H9 (cell line): ENCODE measurements around the gene LDLRAD4. TPM values are rescaled to one million over a fixed set of nuclear protein-coding genes. Genes with fewer than 3 reads are reported as not detected.

Source experiments
- DNase-seq: peaks from one replicate; pipeline ENCODE4 v3.0.0-alpha.2; 2017
- H2AFZ ChIP-seq: one replicate; pipeline ENCODE4 v1.6.1; 2013; ENCODE audit warnings: mild to moderate bottlenecking, low read length, control low read depth, moderate library complexity
- H2AK5ac ChIP-seq: 2 replicates; pipeline ENCODE4 v1.6.1; 2013; ENCODE audit warnings: low read length, control low read depth, mixed read lengths; ENCODE audit not compliant: insufficient read length
- H2BK120ac ChIP-seq: one replicate; pipeline ENCODE4 v1.6.1; 2013; ENCODE audit warnings: low read depth, mild to moderate bottlenecking, low read length, control low read depth, inconsistent platforms; ENCODE audit not compliant: poor library complexity, severe bottlenecking
- H2BK12ac ChIP-seq: 2 replicates; pipeline ENCODE4 v1.6.1; 2013; ENCODE audit warnings: low read length, control low read depth, mixed read lengths, low read depth; ENCODE audit not compliant: insufficient read length
- H2BK15ac ChIP-seq: 2 replicates; pipeline ENCODE4 v1.6.1; 2013; ENCODE audit warnings: low read depth, low read length, control low read depth
- H2BK20ac ChIP-seq: one replicate; pipeline ENCODE4 v1.6.1; 2013; ENCODE audit warnings: low read depth, mild to moderate bottlenecking, low read length, control low read depth, inconsistent platforms; ENCODE audit not compliant: poor library complexity, severe bottlenecking
- H2BK5ac ChIP-seq: 2 replicates; pipeline ENCODE4 v1.6.1; 2013; ENCODE audit warnings: low read length, control low read depth, mixed read lengths; ENCODE audit not compliant: insufficient read length
- H3K14ac ChIP-seq: 2 replicates; pipeline ENCODE4 v1.6.1; 2013; ENCODE audit warnings: low read length, control low read depth; ENCODE audit not compliant: insufficient read depth
- H3K18ac ChIP-seq: 2 replicates; pipeline ENCODE4 v1.6.1; 2013; ENCODE audit warnings: low read depth, mild to moderate bottlenecking, mixed read lengths, low read length, control low read depth; ENCODE audit not compliant: insufficient read length
- H3K23ac ChIP-seq: 2 replicates; pipeline ENCODE4 v1.6.1; 2013; ENCODE audit warnings: low read length, control low read depth, mixed read lengths, low read depth; ENCODE audit not compliant: insufficient read length
- H3K23me2 ChIP-seq: 2 replicates; pipeline ENCODE4 v1.6.1; 2013; ENCODE audit warnings: low read depth, mild to moderate bottlenecking, mixed read lengths, low read length, control low read depth; ENCODE audit not compliant: insufficient read length, poor library complexity, severe bottlenecking
- H3K27ac ChIP-seq: 2 replicates; pipeline ENCODE4 v1.5.1; 2013; ENCODE audit warnings: low read length, control low read depth, mixed read lengths, low read depth; ENCODE audit not compliant: insufficient read length
- H3K27me3 ChIP-seq: 2 replicates; pipeline ENCODE4 v1.6.1; 2013; ENCODE audit warnings: low read length, control low read depth, inconsistent platforms; ENCODE audit not compliant: insufficient read depth
- H3K4ac ChIP-seq: 2 replicates; pipeline ENCODE4 v1.6.1; 2013; ENCODE audit warnings: low read depth, mild to moderate bottlenecking, control low read depth, inconsistent platforms, low read length, moderate library complexity
- H3K4me1 ChIP-seq: 2 replicates; pipeline ENCODE4 v1.6.1; 2013; ENCODE audit warnings: low read length, control low read depth, inconsistent platforms; ENCODE audit not compliant: insufficient read depth
- H3K4me2 ChIP-seq: 2 replicates; pipeline ENCODE4 v1.6.1; 2013; ENCODE audit warnings: low read length, control low read depth, mixed read lengths; ENCODE audit not compliant: insufficient read length, insufficient read depth
- H3K56ac ChIP-seq: 2 replicates; pipeline ENCODE4 v1.6.1; 2013; ENCODE audit warnings: low read depth, mild to moderate bottlenecking, mixed read lengths, low read length, control low read depth; ENCODE audit not compliant: insufficient read length
- H3K79me1 ChIP-seq: 2 replicates; pipeline ENCODE4 v1.6.1; 2013; ENCODE audit warnings: low read depth, mild to moderate bottlenecking, moderate library complexity, low read length, control low read depth, inconsistent platforms; ENCODE audit not compliant: insufficient read depth, poor library complexity, severe bottlenecking
- H3K79me2 ChIP-seq: 2 replicates; pipeline ENCODE4 v1.6.1; 2013; ENCODE audit warnings: low read length, control low read depth, inconsistent platforms; ENCODE audit not compliant: insufficient read depth
- H3K9ac ChIP-seq: 2 replicates; pipeline ENCODE4 v1.6.1; 2013; ENCODE audit warnings: low read length, control low read depth, mixed read lengths; ENCODE audit not compliant: insufficient read length; ENCODE audit errors: extremely low read depth
- H3K9me3 ChIP-seq: one replicate; pipeline ENCODE4 v1.6.1; 2013; ENCODE audit warnings: low read depth, low read length, inconsistent platforms; ENCODE audit not compliant: control insufficient read depth
- H3T11ph ChIP-seq: one replicate; pipeline ENCODE4 v1.6.1; 2013; ENCODE audit warnings: mild to moderate bottlenecking, low read length, control low read depth, inconsistent platforms
- H4K20me1 ChIP-seq: one replicate; pipeline ENCODE4 v1.6.1; 2013; ENCODE audit not compliant: control insufficient read depth, insufficient read length, insufficient read depth
- H4K5ac ChIP-seq: 2 replicates; pipeline ENCODE4 v1.6.1; 2013; ENCODE audit warnings: low read depth, mild to moderate bottlenecking, mixed read lengths, low read length, control low read depth; ENCODE audit not compliant: insufficient read length
- H4K8ac ChIP-seq: replicated peaks from 2 replicates; pipeline ENCODE4 v1.6.1; 2013; ENCODE audit warnings: low read length, control low read depth, mixed read lengths, low read depth; ENCODE audit not compliant: insufficient read length
- H4K91ac ChIP-seq: 2 replicates; pipeline ENCODE4 v1.6.1; 2013; ENCODE audit warnings: low read depth, mild to moderate bottlenecking, moderate library complexity, mixed read lengths, low read length, control low read depth; ENCODE audit not compliant: insufficient read length
- H3K27ac Mint-ChIP-seq, 3 experiments: 2 replicates in 2 of 3; 3 replicates in 1 of 3; pipeline ENCODE4 v1.8.0; 2020 to 2021; ENCODE audit warnings: mixed read lengths in 3 of 3, mild to moderate bottlenecking in 1 of 3, moderate library complexity in 1 of 3
- H3K27me3 Mint-ChIP-seq: 2 replicates; pipeline ENCODE4 v1.8.0; 2021; ENCODE audit warnings: low read depth, mild to moderate bottlenecking, moderate library complexity, mixed read lengths
- H3K36me3 Mint-ChIP-seq, 3 experiments: 2 replicates in 2 of 3; 3 replicates in 1 of 3; pipeline ENCODE4 v1.8.0; 2020 to 2021; ENCODE audit warnings: low read depth in 3 of 3, mixed read lengths in 3 of 3; ENCODE audit not compliant: insufficient read depth in 1 of 3
- H3K4me1 Mint-ChIP-seq, 2 experiments: 2 replicates each; pipeline ENCODE4 v1.8.0; 2020; ENCODE audit warnings: mixed read lengths in 2 of 2
- H3K4me3 Mint-ChIP-seq, 2 experiments: 2 replicates in 1 of 2; 3 replicates in 1 of 2; pipeline ENCODE4 v1.8.0; 2020 to 2021; ENCODE audit warnings: mild to moderate bottlenecking in 2 of 2, mixed read lengths in 2 of 2, moderate library complexity in 1 of 2
- H3K9me3 Mint-ChIP-seq, 2 experiments: 2 replicates in 1 of 2; 3 replicates in 1 of 2; pipeline ENCODE4 v1.8.0; 2020; ENCODE audit warnings: mild to moderate bottlenecking in 2 of 2, mixed read lengths in 2 of 2, moderate library complexity in 1 of 2
- CTCF ChIP-seq: fragments of 200-600 bp; sonication (generic); conservative IDR thresholded peaks from 3 replicates; pipeline ENCODE4 v1.8.0; 2021; ENCODE audit warnings: antibody characterized with exemption, mild to moderate bottlenecking
- WGBS: extraction: QIAGEN DNeasy Blood & Tissue Kit; methylation state at CpG from one replicate; pipeline ENCODE4 v1.1.7; 2013; ENCODE audit warnings: missing lambda C conversion rate, low lambda C conversion rate, mixed read lengths; ENCODE audit not compliant: insufficient read length; ENCODE audit errors: extremely low coverage; 5-methylcytosine and 5-hydroxymethylcytosine counted together
- total RNA-seq: library from RNA; stranded (reverse); gene quantifications from 2 replicates; pipeline ENCODE4 v1.2.1, GENCODE V29; 2021

LDLRAD4 gene
- total RNA-seq, 1 experiment from 2014 or later, result 3.9 TPM

GRCh38 chr18:13420969-13421686, 202.6 kb downstream of the LDLRAD4 start:
- H2AK5ac ChIP-seq, result no peak overlapping the region
- H3T11ph ChIP-seq, result no peak overlapping the region
- Mint-ChIP-seq H3K9me3 (peaks cover 3% of the 10 kb centered on the region in 2 experiments; a peak in 3 of 5 replicates), H3K36me3 (peaks cover 0 to 2% (median 0%) of the 10 kb centered on the region in 3 experiments; a peak in 2 of 7 replicates), H3K27ac (no peak overlapping the region), H3K4me3 (no peak overlapping the region), H3K27me3 (no peaks in the 10 kb centered on the region; the same call in 1 of the 2 replicates), H3K4me1 (peaks cover 7 to 13% of the 10 kb centered on the region in 2 experiments)
- H3K27me3 ChIP-seq, result no peaks in the 10 kb centered on the region
- no peaks in the 10 kb centered on the region for H4K20me1 ChIP-seq
- H3K4ac ChIP-seq, result no peak overlapping the region
- no peak overlapping the region for H3K27ac ChIP-seq
- no peak overlapping the region for H2BK5ac ChIP-seq
- H3K56ac ChIP-seq, result no peak overlapping the region
- DNase-seq, result no peak
- H2BK12ac ChIP-seq, result no peak overlapping the region
- no peak overlapping the region for H3K4me2 ChIP-seq
- no peak overlapping the region; the same call in 1 of the 2 replicates for H3K14ac ChIP-seq
- H3K18ac ChIP-seq, result no peak overlapping the region
- no peaks in the 10 kb centered on the region for H3K9me3 ChIP-seq
- no peak overlapping the region for H4K8ac ChIP-seq
- H3K9ac ChIP-seq, result no peak overlapping the region
- no peaks in the 10 kb centered on the region for H3K79me2 ChIP-seq
- H3K79me1 ChIP-seq, result no peaks in the 10 kb centered on the region
- WGBS, result no CpG with 5 or more reads among the region's 19 CpGs
- no peaks in the 10 kb centered on the region for H3K4me1 ChIP-seq
- no peak for TF ChIP-seq CTCF
- no peak overlapping the region for H3K23ac ChIP-seq
- no peak overlapping the region for H2BK20ac ChIP-seq
- H2AFZ ChIP-seq, result no peak overlapping the region
- H4K91ac ChIP-seq, result no peak overlapping the region
- no peak overlapping the region for H4K5ac ChIP-seq
- H2BK120ac ChIP-seq, result no peak overlapping the region
- H2BK15ac ChIP-seq, result no peak overlapping the region
- H3K23me2 ChIP-seq, result no peaks in the 10 kb centered on the region
